Globus pallidus (tissue), 1 donor: Measurements from ENCODE around the gene LYRM2.

ENCODE experiments used
- DNase-seq: peaks from one replicate; pipeline ENCODE4 v3.0.0-alpha.2; 2015; ENCODE audit warnings: low spot score

LYRM2 gene

GRCh38 chr6:89596056-89596455, 42.5 kb downstream of the LYRM2 start:
- no peak for DNase-seq

GRCh38 chr6:89591745-89592144, 46.8 kb downstream of the LYRM2 start:
- no peak for DNase-seq

- no peak for DNase-seq
These were observed 48.4 kb downstream of the LYRM2 start for GRCh38 chr6:89590133-89590532.

- no peak for DNase-seq
These were observed 49.1 kb downstream of the LYRM2 start for GRCh38 chr6:89589297-89590025.

- DNase-seq: no peak
These were observed 53.4 kb downstream of the LYRM2 start for GRCh38 chr6:89585154-89585553.

GRCh38 chr6:89584539-89584938, 54.0 kb downstream of the LYRM2 start:
- DNase-seq: no peak

- no peak for DNase-seq
These were observed 55.0 kb downstream of the LYRM2 start for GRCh38 chr6:89583559-89583958.

GRCh38 chr6:89582669-89583325, 55.8 kb downstream of the LYRM2 start:
- no peak for DNase-seq

GRCh38 chr6:89581689-89582088, 56.9 kb downstream of the LYRM2 start:
- no peak for DNase-seq

- DNase-seq: no peak
These were observed 57.4 kb downstream of the LYRM2 start for GRCh38 chr6:89580997-89581666.

- DNase-seq: no peak
These were observed 63.0 kb downstream of the LYRM2 start for GRCh38 chr6:89575562-89575960.

- no peak for DNase-seq
These were observed 63.5 kb downstream of the LYRM2 start for GRCh38 chr6:89574910-89575561.

- DNase-seq: no peak
These were observed 70.7 kb downstream of the LYRM2 start for GRCh38 chr6:89567630-89568390.

- no peak for DNase-seq
These were observed 71.5 kb downstream of the LYRM2 start for GRCh38 chr6:89566930-89567629.

GRCh38 chr6:89566008-89566800, 72.3 kb downstream of the LYRM2 start:
- DNase-seq: no peak

- DNase-seq: no peak
These were observed 73.7 kb downstream of the LYRM2 start for GRCh38 chr6:89564752-89565427.

- DNase-seq: no peak
These were observed 74.7 kb downstream of the LYRM2 start for GRCh38 chr6:89563866-89564265.

GRCh38 chr6:89562093-89562973, 76.2 kb downstream of the LYRM2 start:
- peak; percentile 38 for DNase-seq

- no peak for DNase-seq
These were observed 79.1 kb downstream of the LYRM2 start for GRCh38 chr6:89559487-89559886.
